Large intestine (tissue), 3 donors: ENCODE measurements around the gene FAM110A. TPM values are rescaled to one million over a fixed set of nuclear protein-coding genes. Genes with fewer than 3 reads are reported as not detected.
A peak's percentile ranks its signal among the peaks of the same experiment; 100 is the strongest.
"Not testable (repeated sequence)": the region's sequence is repeated elsewhere in the genome, so short reads cannot be mapped to it uniquely, and the experiment has no call there.

Experiments used
- DNase-seq, 2 donors: peaks; one replicate each; pipeline versions ENCODE4 v3.0.0 to v3.0.0-alpha.2; 2013
- H3K27ac ChIP-seq: one replicate; pipeline ENCODE4 v1.5.1; 2013; ENCODE audit warnings: low read length
- H3K27me3 ChIP-seq: 2 replicates; pipeline ENCODE4 v1.6.1; 2013; ENCODE audit warnings: low read length; ENCODE audit not compliant: control insufficient read depth, insufficient read depth
- H3K36me3 ChIP-seq: 2 replicates; pipeline ENCODE4 v1.6.1; 2013; ENCODE audit warnings: low read length; ENCODE audit not compliant: control insufficient read depth, insufficient read depth
- H3K4me1 ChIP-seq: one replicate; pipeline ENCODE4 v1.6.1; 2013; ENCODE audit warnings: low read length; ENCODE audit not compliant: control insufficient read depth, insufficient read depth
- H3K4me3 ChIP-seq: one replicate; pipeline ENCODE4 v1.5.1; 2013; ENCODE audit warnings: low read length
- H3K9me3 ChIP-seq: one replicate; pipeline ENCODE4 v1.6.1; 2013; ENCODE audit warnings: mild to moderate bottlenecking, low read depth, low read length, moderate library complexity; ENCODE audit not compliant: control insufficient read depth
- WGBS: methylation state at CpG from one replicate; pipeline ENCODE4 v1.1.5; 2013; ENCODE audit warnings: low lambda C conversion rate; ENCODE audit not compliant: insufficient coverage; 5-methylcytosine and 5-hydroxymethylcytosine counted together
- polyA plus RNA-seq: library from polyadenylated mRNA; unstranded; fragments of 120-200 nt; gene quantifications from one replicate; pipeline ENCODE4 v1.2.1, GENCODE V29; 2013

Gene FAM110A
- polyA plus RNA-seq, 1 donor, result 7.5 TPM

- H3K4me3 ChIP-seq, result peak overlapping the region; percentile 69
- peaks cover 3% of the 10 kb centered on the region for H3K9me3 ChIP-seq
- DNase-seq, result peak in 1 of 2 donors; percentile 41
- peaks cover 17% of the 10 kb centered on the region for H3K27me3 ChIP-seq
- no CpG with 5 or more reads among the region's 62 CpGs for WGBS
- no peaks in the 10 kb centered on the region for H3K36me3 ChIP-seq
- no peak overlapping the region for H3K27ac ChIP-seq
- peaks cover 17% of the 10 kb centered on the region for H3K4me1 ChIP-seq
Measured at GRCh38 chr20:841568-842546, 8.3 kb downstream of the FAM110A start.

- H3K9me3 ChIP-seq, result peaks cover 3% of the 10 kb centered on the region
- H3K36me3 ChIP-seq, result no peaks in the 10 kb centered on the region
- peaks cover 17% of the 10 kb centered on the region for H3K4me1 ChIP-seq
- no peak overlapping the region for H3K27ac ChIP-seq
- peaks cover 17% of the 10 kb centered on the region for H3K27me3 ChIP-seq
- H3K4me3 ChIP-seq, result no peak overlapping the region
- no CpG with 5 or more reads among the region's 2 CpGs for WGBS
- DNase-seq, result no peak
Measured at GRCh38 chr20:842547-842940, 9.0 kb downstream of the FAM110A start.

GRCh38 chr20:843912-844311 lies 10.4 kb downstream of the FAM110A start:
- Histone ChIP-seq H3K27me3 (peaks cover 17% of the 10 kb centered on the region), H3K27ac (no peak overlapping the region), H3K4me1 (peaks cover 17% of the 10 kb centered on the region), H3K4me3 (no peak overlapping the region), H3K36me3 (no peaks in the 10 kb centered on the region), H3K9me3 (peaks cover 3% of the 10 kb centered on the region)
- no CpG with 5 or more reads among the region's 9 CpGs for WGBS
- no peak for DNase-seq

GRCh38 chr20:844473-845225 lies 11.1 kb downstream of the FAM110A start:
- Histone ChIP-seq H3K27ac (peak overlapping the region; percentile 38), H3K36me3 (no peaks in the 10 kb centered on the region), H3K4me3 (peak overlapping the region; percentile 48), H3K27me3 (peaks cover 17% of the 10 kb centered on the region), H3K4me1 (peaks cover 17% of the 10 kb centered on the region), H3K9me3 (peaks cover 3% of the 10 kb centered on the region)
- no CpG with 5 or more reads among the region's 47 CpGs for WGBS
- peak; percentile 88 to 91 for DNase-seq

- no peaks in the 10 kb centered on the region for H3K36me3 ChIP-seq
- WGBS, result no CpG with 5 or more reads among the region's 50 CpGs
- H3K27me3 ChIP-seq, result peaks cover 17% of the 10 kb centered on the region
- peak overlapping the region; percentile 28 for H3K4me3 ChIP-seq
- peaks cover 3% of the 10 kb centered on the region for H3K9me3 ChIP-seq
- H3K27ac ChIP-seq, result no peak overlapping the region
- DNase-seq, result no peak
- H3K4me1 ChIP-seq, result peaks cover 17% of the 10 kb centered on the region
Measured at GRCh38 chr20:845226-845868, 11.8 kb downstream of the FAM110A start.

- Histone ChIP-seq H3K4me1 (peaks cover 17% of the 10 kb centered on the region), H3K4me3 (no peak overlapping the region), H3K9me3 (no peaks in the 10 kb centered on the region), H3K27me3 (peaks cover 13% of the 10 kb centered on the region), H3K36me3 (no peaks in the 10 kb centered on the region), H3K27ac (no peak overlapping the region)
- WGBS, result no CpG with 5 or more reads among the region's 11 CpGs
- DNase-seq, result no peak
Measured at GRCh38 chr20:845941-846893, 12.7 kb downstream of the FAM110A start.

GRCh38 chr20:846894-847278 lies 13.4 kb downstream of the FAM110A start:
- Histone ChIP-seq H3K27me3 (peaks cover 6% of the 10 kb centered on the region), H3K27ac (no peak overlapping the region), H3K4me1 (peaks cover 12% of the 10 kb centered on the region), H3K9me3 (no peaks in the 10 kb centered on the region), H3K36me3 (no peaks in the 10 kb centered on the region), H3K4me3 (no peak overlapping the region)
- no peak for DNase-seq
- no CpG with 5 or more reads among the region's 7 CpGs for WGBS

GRCh38 chr20:848193-848592 lies 14.7 kb downstream of the FAM110A start:
- no peak overlapping the region for H3K4me3 ChIP-seq
- DNase-seq, result no peak

GRCh38 chr20:848731-849130 lies 15.2 kb downstream of the FAM110A start:
- not testable (repeated sequence) for H3K9me3 ChIP-seq, H3K27me3 ChIP-seq, H3K27ac ChIP-seq, H3K36me3 ChIP-seq, H3K4me3 ChIP-seq, DNase-seq, H3K4me1 ChIP-seq
- no CpG with 5 or more reads among the region's 8 CpGs for WGBS

More at GRCh38 chr20:848193-848592, 14.7 kb downstream of the FAM110A start:
- H3K9me3 ChIP-seq, result no peaks in the 10 kb centered on the region
- no CpG with 5 or more reads among the region's 5 CpGs for WGBS
- H3K27ac ChIP-seq, result no peak overlapping the region
- no peaks in the 10 kb centered on the region for H3K27me3 ChIP-seq
- H3K4me1 ChIP-seq, result peaks cover 9% of the 10 kb centered on the region
- no peaks in the 10 kb centered on the region for H3K36me3 ChIP-seq
